AG08395 (cell line): ENCODE data around the gene DNM3.

ENCODE experiments used
- DNase-seq: peaks from one replicate; pipeline ENCODE4 v3.0.0; 2012; ENCODE audit warnings: mixed read lengths, low spot score

Gene DNM3

GRCh38 chr1:171871848-171872247, 30.6 kb downstream of the DNM3 start:
- DNase-seq: no peak

GRCh38 chr1:171872430-171872829, 31.1 kb downstream of the DNM3 start:
- no peak for DNase-seq

- no peak for DNase-seq
Measured at GRCh38 chr1:171873664-171874063, 32.4 kb downstream of the DNM3 start.

- peak; percentile 26 for DNase-seq
Measured at GRCh38 chr1:171877701-171878100, 36.4 kb downstream of the DNM3 start.

GRCh38 chr1:171879556-171879955, 38.3 kb downstream of the DNM3 start:
- no peak for DNase-seq

GRCh38 chr1:171881442-171881841, 40.1 kb downstream of the DNM3 start:
- no peak for DNase-seq

- DNase-seq: no peak
Measured at GRCh38 chr1:171883849-171884248, 42.6 kb downstream of the DNM3 start.

GRCh38 chr1:171884475-171884874, 43.2 kb downstream of the DNM3 start:
- no peak for DNase-seq

- no peak for DNase-seq
Measured at GRCh38 chr1:171890131-171890530, 48.8 kb downstream of the DNM3 start.

- DNase-seq: no peak
Measured at GRCh38 chr1:171896936-171897703, 55.8 kb downstream of the DNM3 start.

GRCh38 chr1:171898941-171899340, 57.6 kb downstream of the DNM3 start:
- no peak for DNase-seq

GRCh38 chr1:171899838-171900237, 58.5 kb downstream of the DNM3 start:
- no peak for DNase-seq

GRCh38 chr1:171901245-171901644, 59.9 kb downstream of the DNM3 start:
- no peak for DNase-seq

GRCh38 chr1:171902527-171902926, 61.2 kb downstream of the DNM3 start:
- no peak for DNase-seq

- no peak for DNase-seq
Measured at GRCh38 chr1:171904778-171905450, 63.6 kb downstream of the DNM3 start.

GRCh38 chr1:171909711-171910110, 68.4 kb downstream of the DNM3 start:
- no peak for DNase-seq

- DNase-seq: no peak
Measured at GRCh38 chr1:171910786-171911185, 69.5 kb downstream of the DNM3 start.

GRCh38 chr1:171911506-171911905, 70.2 kb downstream of the DNM3 start:
- DNase-seq: no peak

GRCh38 chr1:171912509-171913175, 71.3 kb downstream of the DNM3 start:
- no peak for DNase-seq

- DNase-seq: no peak
Measured at GRCh38 chr1:171913385-171913784, 72.1 kb downstream of the DNM3 start.

GRCh38 chr1:171916315-171916771, 75.0 kb downstream of the DNM3 start:
- DNase-seq: no peak

- DNase-seq: no peak
Measured at GRCh38 chr1:171917331-171917730, 76.0 kb downstream of the DNM3 start.
